Kidney epithelial cell (primary cell): ENCODE data around the gene COP1. TPM values are rescaled to one million over a fixed set of nuclear protein-coding genes. Genes with fewer than 3 reads are reported as not detected.

Experiments
- DNase-seq: peaks from one replicate; pipeline ENCODE4 v3.0.0-alpha.2; 2010; ENCODE audit warnings: low read depth
- H3K27me3 ChIP-seq: 2 replicates; pipeline ENCODE4 v1.6.0; 2011; ENCODE audit warnings: low read length; ENCODE audit not compliant: control insufficient read depth, insufficient read depth
- H3K36me3 ChIP-seq: 2 replicates; pipeline ENCODE4 v1.5.1; 2011; ENCODE audit warnings: low read length; ENCODE audit not compliant: control insufficient read depth, insufficient read depth
- H3K4me3 ChIP-seq: 2 replicates; pipeline ENCODE4 v1.5.1; 2011; ENCODE audit warnings: low read depth, mild to moderate bottlenecking, control low read depth, low read length
- total RNA-seq: library from RNA; depleted of rRNA; stranded (reverse); fragments of >200 nt; gene quantifications from 2 replicates; pipeline ENCODE4 v1.2.3, GENCODE V29; 2015
- TF ChIP-seq, protein P1 (sequence below): IDR thresholded peaks from 2 replicates; pipeline ENCODE4 v1.5.1; 2011; ENCODE audit warnings: mild to moderate bottlenecking, moderate library complexity, low read length, control low read depth, inconsistent platforms; ENCODE audit not compliant: insufficient read depth, poor library complexity, severe bottlenecking

Gene COP1
- total RNA-seq, 1 donor from 2014 or later: 74.2 TPM

- Histone ChIP-seq H3K36me3 (no peaks in the 10 kb centered on the region), H3K4me3 (no peak overlapping the region), H3K27me3 (no peaks in the 10 kb centered on the region)
- DNase-seq: no peak
- TF ChIP-seq, protein P1, sequence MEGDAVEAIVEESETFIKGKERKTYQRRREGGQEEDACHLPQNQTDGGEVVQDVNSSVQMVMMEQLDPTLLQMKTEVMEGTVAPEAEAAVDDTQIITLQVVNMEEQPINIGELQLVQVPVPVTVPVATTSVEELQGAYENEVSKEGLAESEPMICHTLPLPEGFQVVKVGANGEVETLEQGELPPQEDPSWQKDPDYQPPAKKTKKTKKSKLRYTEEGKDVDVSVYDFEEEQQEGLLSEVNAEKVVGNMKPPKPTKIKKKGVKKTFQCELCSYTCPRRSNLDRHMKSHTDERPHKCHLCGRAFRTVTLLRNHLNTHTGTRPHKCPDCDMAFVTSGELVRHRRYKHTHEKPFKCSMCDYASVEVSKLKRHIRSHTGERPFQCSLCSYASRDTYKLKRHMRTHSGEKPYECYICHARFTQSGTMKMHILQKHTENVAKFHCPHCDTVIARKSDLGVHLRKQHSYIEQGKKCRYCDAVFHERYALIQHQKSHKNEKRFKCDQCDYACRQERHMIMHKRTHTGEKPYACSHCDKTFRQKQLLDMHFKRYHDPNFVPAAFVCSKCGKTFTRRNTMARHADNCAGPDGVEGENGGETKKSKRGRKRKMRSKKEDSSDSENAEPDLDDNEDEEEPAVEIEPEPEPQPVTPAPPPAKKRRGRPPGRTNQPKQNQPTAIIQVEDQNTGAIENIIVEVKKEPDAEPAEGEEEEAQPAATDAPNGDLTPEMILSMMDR: no peak
Measured at GRCh38 chr1:176118985-176119384, 88.1 kb downstream of the COP1 start.

DNA sequence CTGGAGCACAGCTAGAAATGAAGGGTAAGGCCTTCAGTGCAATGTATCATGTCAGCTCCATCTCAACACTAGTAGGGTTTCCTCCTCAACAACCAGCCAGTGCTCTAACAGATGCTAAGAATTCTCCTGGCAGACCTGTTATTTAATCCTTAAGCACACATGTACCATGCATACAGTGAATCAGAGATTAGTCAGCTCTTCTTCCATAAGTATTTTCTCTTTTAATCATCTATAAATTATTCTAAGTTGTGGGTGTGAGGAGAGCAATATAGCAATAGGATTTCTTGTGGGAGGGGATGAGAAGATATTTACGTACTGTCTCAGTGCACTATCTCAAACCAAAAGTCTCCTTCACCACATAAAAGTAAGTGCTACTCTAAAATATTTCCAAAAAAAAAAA lies 95.3 kb downstream of the COP1 start:
- DNase-seq: no peak
- no peaks in the 10 kb centered on the region for H3K36me3 ChIP-seq
- H3K27me3 ChIP-seq: no peaks in the 10 kb centered on the region
- TF ChIP-seq, protein P1: no peak
- H3K4me3 ChIP-seq: no peak overlapping the region

DNA sequence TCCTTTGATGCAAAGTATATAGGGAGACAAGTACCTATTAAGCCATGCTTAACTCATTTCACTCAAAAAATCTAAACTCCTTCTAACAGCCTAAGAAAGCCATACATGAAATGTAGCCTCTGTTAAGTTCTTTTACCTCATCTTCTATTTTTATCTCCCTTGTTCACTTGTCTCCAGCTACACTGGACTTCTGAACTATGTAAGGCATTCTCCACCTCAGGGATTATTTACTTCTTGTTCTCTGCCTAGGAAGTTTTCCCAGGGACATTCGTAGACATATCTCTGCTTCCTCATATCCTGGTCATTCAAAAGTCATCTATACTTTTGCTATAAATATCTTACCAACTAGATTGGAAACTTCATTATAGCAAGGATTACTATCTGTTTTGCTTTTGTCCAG lies 96.9 kb downstream of the COP1 start:
- Histone ChIP-seq H3K4me3 (no peak overlapping the region), H3K36me3 (no peaks in the 10 kb centered on the region), H3K27me3 (no peaks in the 10 kb centered on the region)
- TF ChIP-seq, protein P1: no peak
- no peak for DNase-seq

GRCh38 chr1:176102768-176103350 lies 104.2 kb downstream of the COP1 start:
- H3K27me3 ChIP-seq: no peaks in the 10 kb centered on the region
- TF ChIP-seq, protein P1: no peak
- DNase-seq: no peak
- no peaks in the 10 kb centered on the region for H3K36me3 ChIP-seq
- no peak overlapping the region for H3K4me3 ChIP-seq

DNA sequence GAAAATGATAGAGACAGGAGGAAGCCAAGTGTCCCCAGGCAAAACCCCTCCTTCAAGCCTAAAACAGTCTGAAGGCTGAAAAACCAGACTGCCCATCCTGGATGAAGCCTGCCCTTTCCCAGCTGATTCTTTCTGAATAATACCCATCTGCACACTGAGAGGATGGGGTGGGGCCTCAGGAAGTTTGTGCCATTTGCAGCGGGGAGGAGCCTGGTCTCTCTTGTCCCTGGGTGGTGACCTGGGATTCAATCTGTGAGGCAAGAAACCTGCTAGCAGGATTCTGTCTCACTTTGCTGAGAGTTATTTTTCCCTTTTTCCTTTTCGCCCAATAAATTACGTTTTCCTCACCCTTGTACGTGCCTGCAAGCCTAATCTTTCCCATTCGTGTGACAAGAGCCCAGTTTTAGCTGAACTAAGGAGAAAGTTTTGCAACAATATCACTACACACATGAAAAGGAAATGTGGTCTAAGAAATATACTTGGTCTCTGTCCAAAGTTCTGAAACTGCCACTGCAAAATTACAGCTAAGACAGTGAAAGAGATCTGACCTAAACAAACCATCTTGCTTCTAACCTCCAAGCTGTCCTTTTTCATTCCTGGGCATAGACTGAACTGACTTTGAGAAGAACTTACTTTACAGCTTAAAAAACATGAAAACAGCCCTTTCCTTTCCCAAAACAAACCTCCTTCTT lies 105.0 kb downstream of the COP1 start:
- TF ChIP-seq, protein P1: no peak
- no peak for DNase-seq
- no peaks in the 10 kb centered on the region for H3K27me3 ChIP-seq
- no peaks in the 10 kb centered on the region for H3K36me3 ChIP-seq
- H3K4me3 ChIP-seq: no peak overlapping the region

DNA sequence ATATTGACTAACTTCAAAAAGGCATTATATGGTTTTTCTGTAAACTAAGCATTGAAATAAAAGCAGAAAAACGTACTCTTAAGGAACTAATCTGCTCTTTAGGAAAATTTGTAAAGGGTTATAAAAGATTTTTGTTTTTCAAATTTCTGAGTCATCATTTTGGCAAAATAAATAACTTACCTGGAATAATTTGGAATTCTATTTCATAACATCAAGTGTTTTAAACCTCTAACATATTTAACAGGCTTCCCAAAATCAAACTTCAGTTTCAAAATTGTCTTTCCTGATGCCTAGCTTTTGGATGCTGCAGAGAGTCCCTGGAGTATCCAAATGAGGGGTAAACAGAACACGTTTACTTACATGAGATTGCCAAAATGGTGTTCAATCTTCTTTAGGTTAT lies 108.5 kb downstream of the COP1 start:
- DNase-seq: no peak
- no peaks in the 10 kb centered on the region for H3K36me3 ChIP-seq
- H3K27me3 ChIP-seq: no peaks in the 10 kb centered on the region
- H3K4me3 ChIP-seq: no peak overlapping the region
- TF ChIP-seq, protein P1: no peak
